ENCODE data around the gene HIF1A.

DNA sequence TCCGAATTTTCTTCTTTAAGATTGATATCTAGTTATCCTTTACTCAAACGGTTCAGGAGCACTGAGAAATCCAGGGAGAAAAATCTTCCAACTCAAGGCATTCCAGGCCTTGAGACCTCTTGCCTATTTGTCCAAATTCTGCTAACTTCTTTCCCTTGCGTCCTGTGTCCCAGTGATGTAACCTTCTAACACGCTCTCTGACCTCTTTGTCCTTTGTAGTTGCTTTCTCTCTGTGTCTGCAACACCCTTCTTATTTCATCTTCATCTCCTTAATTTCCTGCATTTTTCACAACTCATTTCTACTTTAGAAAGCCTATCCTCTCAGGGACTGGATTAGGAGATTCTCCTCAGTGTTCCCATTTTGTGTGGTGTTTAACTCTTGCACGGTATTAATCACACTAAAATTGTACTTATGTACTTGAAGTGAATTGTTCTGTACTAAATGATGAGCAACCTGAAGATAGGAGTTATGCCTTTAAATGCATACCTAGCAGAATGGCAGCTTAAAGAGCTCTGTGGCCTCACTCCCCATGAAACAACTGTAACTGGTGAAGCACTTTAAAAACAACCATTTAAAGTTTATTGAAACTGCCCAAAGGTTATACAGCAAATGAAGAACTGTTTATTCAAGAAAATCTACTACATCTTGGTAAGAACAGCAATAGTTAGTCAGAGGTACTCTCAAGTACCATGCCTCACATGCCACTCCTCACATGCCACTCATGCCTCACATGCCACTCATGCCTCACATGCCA, 59.5 kb downstream of the HIF1A start:
- TF ChIP-seq, protein P1, sequence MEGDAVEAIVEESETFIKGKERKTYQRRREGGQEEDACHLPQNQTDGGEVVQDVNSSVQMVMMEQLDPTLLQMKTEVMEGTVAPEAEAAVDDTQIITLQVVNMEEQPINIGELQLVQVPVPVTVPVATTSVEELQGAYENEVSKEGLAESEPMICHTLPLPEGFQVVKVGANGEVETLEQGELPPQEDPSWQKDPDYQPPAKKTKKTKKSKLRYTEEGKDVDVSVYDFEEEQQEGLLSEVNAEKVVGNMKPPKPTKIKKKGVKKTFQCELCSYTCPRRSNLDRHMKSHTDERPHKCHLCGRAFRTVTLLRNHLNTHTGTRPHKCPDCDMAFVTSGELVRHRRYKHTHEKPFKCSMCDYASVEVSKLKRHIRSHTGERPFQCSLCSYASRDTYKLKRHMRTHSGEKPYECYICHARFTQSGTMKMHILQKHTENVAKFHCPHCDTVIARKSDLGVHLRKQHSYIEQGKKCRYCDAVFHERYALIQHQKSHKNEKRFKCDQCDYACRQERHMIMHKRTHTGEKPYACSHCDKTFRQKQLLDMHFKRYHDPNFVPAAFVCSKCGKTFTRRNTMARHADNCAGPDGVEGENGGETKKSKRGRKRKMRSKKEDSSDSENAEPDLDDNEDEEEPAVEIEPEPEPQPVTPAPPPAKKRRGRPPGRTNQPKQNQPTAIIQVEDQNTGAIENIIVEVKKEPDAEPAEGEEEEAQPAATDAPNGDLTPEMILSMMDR (conservative IDR thresholded peaks at IDR 0.05; ENCODE audit: low read depth, low read length): no peak
- no peak for TF ChIP-seq EZH2 (IDR thresholded peaks at IDR 0.05; ENCODE audit: low read length, unreplicated experiment)

Data from PC-3 (cell line).